Inflammatory macrophage (primary cell): ENCODE results near the gene TLE1.
"Not testable (repeated sequence)": the region's sequence is repeated elsewhere in the genome, so short reads cannot be mapped to it uniquely, and the experiment has no call there.

Experiments used
- DNase-seq, 2 donors: peaks; one replicate each; pipeline ENCODE4 v3.0.0-alpha.2; 2020 to 2022

The TLE1 gene

DNA sequence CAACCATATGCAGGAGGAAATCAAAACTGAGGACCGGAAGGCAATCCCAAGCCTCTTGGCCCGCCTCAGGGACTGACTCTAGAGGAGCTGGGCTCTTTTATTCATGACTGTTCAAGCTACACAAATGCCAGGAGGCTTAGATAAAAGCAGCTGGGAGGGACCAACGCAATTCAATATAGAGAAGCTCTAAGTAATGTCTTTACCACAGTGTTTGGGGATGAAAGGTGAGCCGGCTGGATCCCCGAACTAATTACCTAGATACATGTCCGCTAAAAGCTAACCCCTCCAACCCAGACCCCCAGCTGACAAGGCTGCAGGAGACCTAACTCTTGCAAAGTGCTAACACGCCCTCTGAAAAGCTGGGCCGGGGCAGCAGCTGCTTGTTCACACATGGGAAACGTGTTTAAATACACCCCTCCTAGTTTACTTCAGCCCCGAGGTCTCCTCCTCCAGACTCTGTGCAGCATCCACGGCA lies 67.5 kb downstream of the TLE1 start:
- DNase-seq, result no peak

DNA sequence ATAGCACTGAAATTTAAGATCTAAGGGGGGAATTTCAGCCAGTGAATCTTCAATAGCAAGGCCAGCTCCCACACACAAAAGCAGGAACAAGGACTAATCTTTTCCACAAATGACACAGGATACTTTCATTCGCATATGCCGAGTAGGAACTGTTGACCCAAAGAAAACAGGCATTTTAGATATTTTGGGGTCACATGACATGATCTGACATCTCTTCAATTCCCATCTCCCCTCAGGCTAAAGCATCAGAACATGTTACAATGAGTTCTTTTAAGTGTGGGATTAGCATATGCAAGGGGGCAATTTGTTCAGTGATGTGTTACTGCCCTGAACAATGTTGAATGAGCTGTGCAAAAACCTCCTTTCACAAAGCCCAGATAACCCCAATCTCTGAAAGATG lies 68.2 kb downstream of the TLE1 start:
- DNase-seq, result no peak

GRCh38 chr9:81620002-81620390 lies 69.4 kb downstream of the TLE1 start:
- DNase-seq, result no peak

- DNase-seq, result no peak
These were observed 69.9 kb downstream of the TLE1 start for GRCh38 chr9:81619353-81620001.

- DNase-seq, result no peak
These were observed 70.4 kb downstream of the TLE1 start for GRCh38 chr9:81618923-81619322.

DNA sequence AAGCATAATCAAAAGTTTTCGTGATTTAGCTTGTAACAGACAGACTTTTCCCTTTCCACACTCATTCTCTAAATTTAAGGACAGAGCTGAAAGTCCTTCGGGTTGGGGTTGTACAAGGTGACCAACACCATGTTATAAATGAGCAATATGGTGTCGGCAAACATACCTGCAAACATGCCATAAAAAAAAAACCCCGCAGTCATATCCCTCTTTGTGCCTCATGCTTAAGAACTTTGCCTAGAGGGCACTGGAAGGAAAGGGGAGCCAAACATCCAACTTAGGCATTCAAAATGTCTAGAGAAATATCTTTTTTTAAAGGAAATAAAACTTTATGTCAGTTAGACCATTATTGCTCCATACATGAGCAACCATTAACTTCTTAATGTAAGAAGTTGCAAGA lies 73.2 kb downstream of the TLE1 start:
- DNase-seq, result no peak

GRCh38 chr9:81614335-81614734 lies 75.0 kb downstream of the TLE1 start:
- no peak for DNase-seq

DNA sequence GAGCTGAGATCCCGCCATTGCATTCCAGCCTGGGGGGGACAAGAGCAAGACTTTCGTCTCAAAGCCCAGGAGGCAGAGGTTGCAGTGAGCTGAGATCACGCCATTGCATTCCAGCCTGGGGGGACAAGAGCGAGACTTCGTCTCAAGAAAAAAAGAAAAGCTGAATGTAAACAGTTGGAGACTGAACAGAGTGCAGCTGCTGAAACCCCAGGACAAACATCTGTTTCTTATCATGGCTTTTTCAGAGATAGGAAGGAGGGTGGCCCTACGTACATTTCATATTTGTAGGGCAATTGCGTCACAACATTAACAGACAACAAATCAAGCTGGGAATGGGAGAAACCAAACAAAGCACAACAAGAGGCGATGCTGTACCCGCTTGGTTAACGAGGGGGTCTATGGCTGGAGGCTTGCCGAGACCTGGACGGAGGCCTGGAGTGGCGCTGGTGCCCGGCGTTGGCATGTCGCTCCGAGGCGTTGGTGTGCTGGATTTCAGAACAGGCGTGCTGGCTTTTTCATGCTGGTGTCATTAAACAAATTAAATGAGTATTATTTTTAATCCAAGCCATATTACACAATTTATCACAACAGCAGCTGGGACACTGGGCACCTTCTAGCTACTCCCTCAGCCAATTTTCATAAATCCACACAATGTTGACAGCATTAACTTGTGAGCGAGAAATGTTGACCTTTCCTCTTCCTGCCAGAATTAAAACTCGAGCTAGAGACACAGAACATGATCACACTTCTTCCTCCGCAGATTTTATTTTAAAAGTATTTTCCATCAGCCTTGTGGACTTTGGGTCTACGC lies 76.1 kb downstream of the TLE1 start:
- no peak for DNase-seq

DNA sequence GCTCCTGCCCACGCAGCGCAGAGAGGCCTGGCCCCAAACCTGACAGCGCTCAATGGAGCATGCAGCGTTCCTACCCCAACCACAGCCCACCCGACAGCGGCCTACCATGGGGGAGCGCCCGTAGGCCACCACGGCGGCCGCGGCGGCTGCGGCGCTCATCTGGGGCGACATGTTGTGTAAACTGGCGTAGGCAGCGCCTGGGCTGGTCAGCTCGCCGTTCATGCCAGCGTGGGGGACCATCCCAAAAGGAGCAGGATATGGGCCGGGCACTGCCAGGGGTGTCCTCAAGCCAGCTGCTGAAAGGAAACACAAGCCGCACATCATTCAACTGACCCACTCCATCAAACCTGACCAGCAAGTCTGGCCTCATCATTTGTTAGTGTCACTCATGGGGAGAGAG lies 77.7 kb downstream of the TLE1 start:
- no peak for DNase-seq

DNA sequence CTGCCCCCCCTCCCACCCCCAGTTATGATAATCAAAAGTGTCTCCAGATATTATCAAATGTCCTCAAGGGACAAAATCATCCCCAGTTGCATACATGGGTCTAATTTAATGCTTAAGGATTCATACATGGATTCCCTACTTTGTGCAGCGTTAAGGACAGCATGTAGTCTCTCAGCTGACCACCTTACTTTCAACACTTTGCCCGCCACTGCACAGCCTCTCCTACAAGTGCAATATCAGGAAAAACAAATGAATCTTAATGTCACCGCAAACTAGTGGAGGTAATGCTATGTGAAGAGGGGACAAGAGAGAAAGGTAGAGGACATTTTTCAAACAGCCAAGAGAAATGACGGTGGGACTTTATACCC lies 78.6 kb downstream of the TLE1 start:
- DNase-seq, result no peak

GRCh38 chr9:81609782-81610739 lies 79.3 kb downstream of the TLE1 start:
- peak; percentile 58 to 68 for DNase-seq

DNA sequence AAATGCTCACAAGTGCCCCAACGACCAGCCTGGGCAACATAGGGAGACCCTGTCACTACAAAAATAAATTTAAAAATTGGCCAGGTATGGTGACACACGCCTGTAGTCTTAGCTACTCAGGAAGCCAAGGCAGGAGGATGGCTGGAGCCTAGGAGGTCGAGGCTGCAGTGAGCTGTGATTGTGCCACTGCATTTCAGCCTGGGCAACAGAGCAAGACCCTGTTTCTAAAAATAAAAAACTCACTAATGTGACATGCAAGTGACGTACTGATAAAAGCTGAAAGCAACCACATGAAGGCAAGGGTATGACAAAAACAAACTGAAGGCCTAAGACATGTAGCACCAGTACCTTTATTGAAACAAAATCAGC lies 81.1 kb downstream of the TLE1 start:
- DNase-seq, result no peak

DNA sequence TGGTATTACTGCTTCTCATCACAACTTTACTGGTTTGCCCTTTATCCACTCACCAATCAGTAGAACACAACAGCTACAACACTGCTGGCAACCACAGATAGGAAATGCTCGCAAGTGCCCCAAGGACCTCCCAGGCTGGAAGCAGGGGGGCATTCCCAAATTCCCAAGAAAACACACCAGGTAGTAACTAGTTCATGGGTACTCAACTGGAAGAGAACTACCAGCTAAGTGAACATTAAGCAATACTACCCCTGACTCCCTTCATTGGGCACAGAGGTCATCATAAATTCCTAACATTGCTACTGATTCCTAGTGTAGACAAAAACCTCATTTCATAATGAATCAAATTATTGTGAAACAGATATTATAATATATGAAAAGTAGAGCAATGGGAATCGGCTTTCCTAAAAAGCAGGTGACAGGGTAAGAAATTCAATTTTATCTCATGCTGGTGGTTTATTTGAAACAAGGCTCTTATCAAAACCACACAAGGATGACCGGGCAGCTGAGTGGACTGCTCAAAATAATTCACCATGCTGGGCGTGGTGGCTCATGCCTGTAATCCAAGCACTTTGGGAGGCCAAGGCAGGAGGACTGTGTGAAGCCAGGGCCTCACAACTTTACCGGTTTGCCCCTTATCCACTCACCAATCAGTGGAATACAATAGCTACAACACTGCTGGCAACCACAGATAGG lies 81.6 kb downstream of the TLE1 start:
- no peak for DNase-seq

GRCh38 chr9:81606261-81606660 lies 83.1 kb downstream of the TLE1 start:
- DNase-seq, result not testable (repeated sequence)

DNA sequence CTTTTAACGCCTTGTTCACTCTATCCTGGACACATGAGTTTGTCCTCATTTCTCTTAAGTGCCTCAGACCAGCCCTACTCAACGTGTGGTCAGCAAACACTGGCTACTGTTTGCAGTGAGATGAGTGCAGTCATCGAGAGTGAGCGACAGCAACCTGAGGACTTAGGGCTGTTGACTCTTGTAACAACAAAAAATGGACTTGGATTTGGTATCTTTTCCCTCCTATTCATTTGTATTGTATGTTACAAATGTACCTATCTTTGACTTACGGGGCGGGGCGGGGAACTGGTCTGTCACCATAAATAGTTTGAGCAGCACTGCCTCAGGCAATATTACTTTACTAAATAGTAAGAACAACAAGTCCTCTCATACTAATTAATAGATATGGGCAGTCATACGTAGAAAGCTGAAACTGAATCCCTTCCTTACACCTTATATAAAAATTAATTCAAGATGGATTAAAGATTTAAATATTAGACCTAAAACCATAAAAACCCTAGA lies 84.1 kb downstream of the TLE1 start:
- DNase-seq, result no peak

DNA sequence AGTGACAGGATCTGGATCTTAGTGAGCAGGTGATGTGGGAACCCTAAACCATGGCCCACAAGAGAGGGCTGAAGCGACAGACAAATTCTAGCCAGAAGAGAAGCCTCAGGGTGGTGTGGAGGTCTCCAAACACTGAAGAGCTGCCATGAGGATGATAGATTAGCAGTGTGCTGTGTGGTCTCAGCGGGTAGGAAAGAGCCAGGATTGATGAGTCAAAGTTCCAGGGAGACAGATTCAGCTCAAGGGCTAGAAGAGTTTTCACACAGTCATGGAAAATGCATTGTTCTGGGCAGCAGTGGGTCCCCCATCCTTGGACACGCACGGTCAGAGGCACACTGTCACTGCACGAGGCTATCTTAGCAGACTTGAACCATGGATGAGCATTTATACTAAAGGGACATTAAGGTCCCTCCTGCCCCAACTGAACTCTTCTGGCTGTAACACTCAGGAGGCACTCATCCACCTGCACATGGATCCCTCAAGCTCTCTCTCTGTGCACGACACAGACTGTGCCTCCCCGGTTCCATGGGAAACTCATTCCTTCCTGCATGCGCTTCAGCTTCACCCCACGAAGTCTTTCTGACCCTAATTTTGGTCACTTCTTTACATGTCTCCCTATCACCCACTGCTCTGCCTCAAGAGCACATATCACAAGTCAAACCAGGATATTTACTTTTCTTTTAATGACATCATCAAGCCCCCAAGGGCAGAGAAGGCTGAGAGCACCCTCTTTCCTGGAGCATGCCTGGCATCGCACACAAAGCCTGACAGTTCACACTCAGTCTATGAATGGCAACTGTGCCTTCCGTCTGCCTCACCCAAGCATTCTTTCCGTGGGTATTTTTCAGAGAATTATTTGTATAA lies 84.8 kb downstream of the TLE1 start:
- DNase-seq, result no peak

GRCh38 chr9:81602887-81603680 lies 86.3 kb downstream of the TLE1 start:
- DNase-seq, result no peak

DNA sequence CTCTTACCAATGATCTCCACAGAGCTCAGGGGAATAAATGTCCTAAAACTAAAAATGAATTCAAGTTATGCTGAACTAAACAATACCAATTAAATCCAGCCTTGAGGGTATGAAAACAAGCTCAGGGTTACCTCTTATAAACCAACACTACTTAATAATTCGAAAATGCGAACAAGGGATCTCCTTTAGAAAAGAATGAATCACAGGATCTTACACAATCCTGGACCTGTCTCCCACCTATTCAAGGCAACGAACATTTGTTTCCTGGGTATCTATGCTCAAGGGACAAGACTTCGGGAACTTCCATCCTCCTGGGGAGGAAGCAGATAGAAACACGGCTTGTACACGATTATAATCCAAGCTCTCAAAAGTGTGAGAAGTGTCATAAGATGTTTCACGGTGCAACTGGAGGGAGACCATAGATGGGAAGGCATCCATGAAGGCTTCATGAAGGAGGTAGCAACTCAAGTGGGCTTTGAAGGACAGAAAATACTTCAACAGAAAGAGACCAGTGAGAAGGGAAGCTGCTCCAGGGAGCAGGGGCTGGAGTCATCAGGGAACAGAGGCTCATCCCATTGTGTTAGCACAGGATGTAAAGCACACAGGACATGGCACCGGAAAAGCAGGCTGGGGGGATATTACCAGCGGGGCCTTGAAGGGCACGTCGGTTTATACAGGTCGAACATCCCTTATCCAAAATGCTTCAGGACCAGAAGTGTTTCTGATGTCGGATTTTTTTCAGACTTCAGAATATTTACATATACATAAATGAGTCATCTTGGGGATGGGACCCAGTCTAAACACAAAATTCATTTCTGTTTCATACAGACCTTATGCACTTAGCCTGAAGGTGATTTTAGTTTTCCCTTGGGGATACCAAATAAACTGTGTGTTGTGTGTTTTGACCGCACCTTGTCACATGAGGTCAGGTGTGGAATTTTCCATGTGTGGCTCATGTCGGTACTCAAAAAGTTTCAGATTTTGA lies 87.4 kb downstream of the TLE1 start:
- DNase-seq, result no peak

GRCh38 chr9:81600631-81601030 lies 88.7 kb downstream of the TLE1 start:
- no peak for DNase-seq
